Effector CD4-positive, alpha-beta T cell (primary cell): ENCODE measurements around the gene CCDC102B.
A peak's percentile ranks its signal among the peaks of the same experiment; 100 is the strongest.
"Not testable (repeated sequence)": the region's sequence is repeated elsewhere in the genome, so short reads cannot be mapped to it uniquely, and the experiment has no call there.

Experiments
- DNase-seq: peaks from one replicate; pipeline ENCODE4 v3.0.0-alpha.2; 2020
- total RNA-seq: gene quantifications from one replicate; lab custom pipeline; 2026; lab: John Stamatoyannopoulos, UW

The CCDC102B gene
- 2.6 reads per million, percentile 8 among the genes with 10 or more reads in this experiment for total RNA-seq

- no peak for DNase-seq
Measured at GRCh38 chr18:68797871-68798270, at the start of gene CCDC102B. CCDC102B (plus strand) TSS chr18:68798080; CDS start chr18:68836764, 38,684 bp downstream.

GRCh38 chr18:68757126-68757525, 40.8 kb upstream of the CCDC102B start:
- DNase-seq: no peak

- DNase-seq: no peak
Measured at GRCh38 chr18:68759308-68759707, 38.6 kb upstream of the CCDC102B start.

GRCh38 chr18:68763083-68763482, 34.8 kb upstream of the CCDC102B start:
- DNase-seq: no peak

GRCh38 chr18:68764016-68764415, 33.9 kb upstream of the CCDC102B start:
- DNase-seq: no peak

- no peak for DNase-seq
Measured at GRCh38 chr18:68766433-68766832, 31.4 kb upstream of the CCDC102B start.

GRCh38 chr18:68769461-68769860, 28.4 kb upstream of the CCDC102B start:
- no peak for DNase-seq

GRCh38 chr18:68772268-68772667, 25.6 kb upstream of the CCDC102B start:
- no peak for DNase-seq

- DNase-seq: no peak
Measured at GRCh38 chr18:68778280-68778886, 19.5 kb upstream of the CCDC102B start.

GRCh38 chr18:68779169-68779568, 18.7 kb upstream of the CCDC102B start:
- no peak for DNase-seq

GRCh38 chr18:68780802-68781635, 16.9 kb upstream of the CCDC102B start:
- DNase-seq: no peak

- DNase-seq: no peak
Measured at GRCh38 chr18:68783506-68783905, 14.4 kb upstream of the CCDC102B start.

GRCh38 chr18:68784071-68784470, 13.8 kb upstream of the CCDC102B start:
- DNase-seq: no peak

GRCh38 chr18:68790290-68790689, 7.6 kb upstream of the CCDC102B start:
- DNase-seq: not testable (repeated sequence)

- no peak for DNase-seq
Measured at GRCh38 chr18:68791801-68792200, 6.1 kb upstream of the CCDC102B start.

GRCh38 chr18:68793951-68794350, 3.9 kb upstream of the CCDC102B start:
- no peak for DNase-seq

- DNase-seq: no peak
Measured at GRCh38 chr18:68796936-68797690, 767 bp upstream of the CCDC102B start.

GRCh38 chr18:68800075-68800474, 2.2 kb downstream of the CCDC102B start:
- DNase-seq: no peak

- no peak for DNase-seq
Measured at GRCh38 chr18:68803356-68803755, 5.5 kb downstream of the CCDC102B start.

GRCh38 chr18:68817584-68817983, 19.7 kb downstream of the CCDC102B start:
- DNase-seq: no peak

GRCh38 chr18:68818584-68818983, 20.7 kb downstream of the CCDC102B start:
- DNase-seq: no peak

- DNase-seq: no peak
Measured at GRCh38 chr18:68822926-68823325, 25.0 kb downstream of the CCDC102B start.

GRCh38 chr18:68826121-68826520, 28.2 kb downstream of the CCDC102B start:
- no peak for DNase-seq
